H1 (cell line): ENCODE measurements around the gene BNIP1. TPM values are rescaled to one million over a fixed set of nuclear protein-coding genes. Genes with fewer than 3 reads are reported as not detected.

ENCODE experiments used
- PHF8 ChIP-seq: fragments of 200-600 bp; sonication (generic); conservative IDR thresholded peaks from 2 replicates; pipeline ENCODE4 v1.7.1; 2012; ENCODE audit warnings: low read depth, mild to moderate bottlenecking, inconsistent platforms, low read length, moderate library complexity
- RFX5 ChIP-seq: IDR thresholded peaks from 2 replicates; pipeline ENCODE4 v1.6.1; 2011; ENCODE audit warnings: low read depth, low read length, improper control_type of control experiment, borderline replicate concordance
- SIRT6 ChIP-seq: IDR thresholded peaks from one replicate; pipeline ENCODE4 v1.7.1; 2012; ENCODE audit warnings: low read length, inconsistent platforms
- polyA plus RNA-seq, 7 experiments: library from polyadenylated mRNA; depleted of rRNA in 3 of 7; stranded (reverse) in 5 of 7; unstranded in 2 of 7; fragments of >200 nt in 5 of 7; fragments of 200-250 nt in 2 of 7; gene quantifications; 1 replicate in 5 of 7; 2 replicates in 1 of 7; 4 replicates in 1 of 7; pipeline versions ENCODE4 v1.2.1 to v1.2.3, GENCODE V29; 2011 to 2013; ENCODE audit warnings: missing spikeins in 2 of 7, mixed read lengths in 2 of 7
- total RNA-seq: library from RNA; stranded (reverse); fragmentation: NEBNext Ultra II Directional; extraction: Animal tissue kit (Norgen Biotek cat#: 25700); gene quantifications from 2 replicates; pipeline ENCODE4 v1.2.1, GENCODE V29; 2021

BNIP1 gene
- total and polyA plus RNA-seq, 2 of the 8 experiments (the other 6 are each of a cell fraction or from before 2014, with no cell fraction given), result 13.5 to 14.7 TPM

GRCh38 chr5:173148354-173148753 lies 4.0 kb downstream of the BNIP1 start (continued):
- TF ChIP-seq SIRT6 (no peak), PHF8 (no peak), RFX5 (no peak)
